ENCODE results near the gene PDE4C. TPM values are rescaled to one million over a fixed set of nuclear protein-coding genes. Genes with fewer than 3 reads are reported as not detected.

Gene PDE4C
- total RNA-seq, 1 experiment from 2014 or later = 3.0 TPM

GRCh38 chr19:18262144-18262543 lies 35.9 kb upstream of the PDE4C start:
- Mint-ChIP-seq H3K27me3 (ENCODE audit: low read depth) (peaks cover 3% of the 10 kb centered on the region; the same call in 1 of the 2 replicates), H3K27ac (no peak overlapping the region), H3K4me3 (no peak overlapping the region), H3K36me3 (no peaks in the 10 kb centered on the region), H3K4me1 (no peaks in the 10 kb centered on the region), H3K9me3 (peaks cover 8% of the 10 kb centered on the region)
- ChIA-PET CTCF (interaction anchor here (0.9 to 1.6 kb wide), 4 partner anchors 8 to 54 kb away, joined by 3 to 8 read pairs (median 5); partner anchors contain the start of gene JUND), POLR2A (no interaction called here)
- ATAC-seq (no peak), DNase-seq (ENCODE audit: low spot score) (no peak)
- no peak for TF ChIP-seq IRF2 (CRISPR knock-in tag; IDR thresholded peaks at IDR 0.05; ENCODE audit: borderline replicate concordance, low read depth)
- no peak for TF ChIP-seq JAZF1 (CRISPR knock-in tag; IDR thresholded peaks at IDR 0.05)
- TF ChIP-seq TEAD4 (CRISPR knock-in tag; IDR thresholded peaks at IDR 0.05) = no peak
- TF ChIP-seq CDX4 (CRISPR knock-in tag; IDR thresholded peaks at IDR 0.05; ENCODE audit: borderline replicate concordance) = no peak
- TF ChIP-seq E2F1 (CRISPR knock-in tag; IDR thresholded peaks at IDR 0.05) = no peak
- TF ChIP-seq PRDM15 (CRISPR knock-in tag; IDR thresholded peaks at IDR 0.05) = no peak
- no peak for TF ChIP-seq AR (CRISPR knock-in tag; IDR thresholded peaks at IDR 0.05)
- no peak for TF ChIP-seq JUN (CRISPR knock-in tag; IDR thresholded peaks at IDR 0.05)
- no peak for TF ChIP-seq ZBTB43 (CRISPR knock-in tag; IDR thresholded peaks at IDR 0.05)
- TF ChIP-seq IRF1 (CRISPR knock-in tag; IDR thresholded peaks at IDR 0.05) = no peak
- TF ChIP-seq ZBTB21 (CRISPR knock-in tag; IDR thresholded peaks at IDR 0.05; ENCODE audit: borderline replicate concordance) = no peak
- TF ChIP-seq FOXK1 (CRISPR knock-in tag; IDR thresholded peaks at IDR 0.05) = no peak
- TF ChIP-seq SMAD4 (CRISPR knock-in tag; IDR thresholded peaks at IDR 0.05) = no peak
- TF ChIP-seq RORB (CRISPR knock-in tag; IDR thresholded peaks at IDR 0.05) = no peak
- no peak for TF ChIP-seq STAT6 (CRISPR knock-in tag; conservative IDR thresholded peaks at IDR 0.05; ENCODE audit: low read depth)
